GM12892 (cell line): ENCODE measurements around the gene MTG2.

Experiments
- POLR2AphosphoS5 ChIP-seq: IDR thresholded peaks from 2 replicates; pipeline ENCODE4 v1.6.1; 2011; ENCODE audit warnings: low read depth, low read length, control low read depth
- TAF1 ChIP-seq: IDR thresholded peaks from 2 replicates; pipeline ENCODE4 v1.6.1; 2011; ENCODE audit warnings: low read depth, mild to moderate bottlenecking, control low read depth, low read length, borderline replicate concordance

DNA sequence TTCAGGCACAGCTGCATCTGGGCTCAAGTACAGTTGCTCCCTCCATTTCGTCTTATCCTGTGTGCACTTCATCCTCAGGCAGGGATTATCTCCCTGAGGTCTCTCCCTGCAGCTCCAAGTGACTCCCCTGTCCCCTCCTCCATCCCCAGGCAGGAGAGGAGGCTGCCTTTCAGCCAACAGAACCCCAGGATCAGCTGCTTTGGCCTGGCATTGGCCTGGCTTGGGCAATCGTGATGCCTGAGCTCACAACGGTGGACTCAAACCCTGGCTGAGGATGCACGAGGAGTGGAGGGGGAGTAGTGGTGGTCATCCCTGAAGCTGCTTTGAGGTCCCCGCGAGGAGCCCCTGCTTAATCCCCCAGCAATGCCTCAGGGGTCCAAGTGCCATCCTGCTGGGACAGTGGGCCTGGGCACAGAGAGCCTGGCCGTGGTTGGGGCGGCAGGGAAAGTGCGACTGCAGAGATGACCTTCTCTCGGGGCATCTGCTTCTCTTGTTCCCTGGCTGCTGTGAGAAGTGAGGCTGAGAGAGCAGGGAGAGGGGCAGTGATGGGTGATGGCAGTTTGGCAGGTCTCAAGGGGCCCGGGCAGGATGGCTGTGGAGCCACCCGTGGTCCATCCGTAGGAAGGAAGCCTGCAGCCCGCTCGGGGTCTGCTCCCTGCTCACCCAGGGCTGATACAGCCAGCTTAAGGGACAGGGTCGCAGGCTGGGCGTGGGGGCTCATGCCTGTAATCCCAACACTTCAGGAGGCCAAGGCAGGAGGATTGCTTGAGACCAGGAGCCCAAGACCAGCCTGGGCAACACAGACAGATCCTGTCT lies 43.2 kb downstream of the MTG2 start:
- TF ChIP-seq POLR2AphosphoS5 (no peak), TAF1 (no peak)
